ENCODE measurements around the gene GLE1. TPM values are rescaled to one million over a fixed set of nuclear protein-coding genes. Genes with fewer than 3 reads are reported as not detected.

Gene GLE1
- total and polyA plus RNA-seq, 2 donors (not counting 3 experiments of a cell fraction or from before 2014, with no cell fraction given): 13.0 to 22.6 TPM

GRCh38 chr9:128473104-128473503 lies 31.4 kb upstream of the GLE1 start:
- DNase-seq (ENCODE audit: low read depth, low spot score): no peak
- Histone ChIP-seq H3K4me3 (replicated peaks in 1 of 3; ENCODE audit: insufficient read depth in 1 of 3, low read depth in 1 of 3, low read length in 3 of 3) (no peak overlapping the region), H4K20me1 (replicated peaks; ENCODE audit: control insufficient read depth, extremely low read depth, insufficient read depth, low read length) (no peaks in the 10 kb centered on the region), H3K9me1 (replicated peaks; ENCODE audit: control insufficient read depth, extremely low read depth, insufficient read depth, low read length) (no peaks in the 10 kb centered on the region), H3K4me1 (ENCODE audit: control insufficient read depth, extremely low read depth, insufficient read depth, low read length) (no peaks in the 10 kb centered on the region), H3K9ac (replicated peaks; ENCODE audit: extremely low read depth, insufficient read depth, low read length) (no peak overlapping the region), H3K79me2 (ENCODE audit: control insufficient read depth, insufficient read depth, low read length) (no peaks in the 10 kb centered on the region), H3K27ac (ENCODE audit: insufficient read depth, low read depth, low read length) (no peak overlapping the region), H3K27me3 (ENCODE audit: control insufficient read depth in 2 of 2, insufficient read depth in 2 of 2, low read length in 2 of 2) (no peaks in the 10 kb centered on the region), H2AFZ (ENCODE audit: low read depth, low read length) (no peak overlapping the region), H3K4me2 (ENCODE audit: insufficient read depth, low read length) (no peak overlapping the region), H3K36me3 (ENCODE audit: control insufficient read depth in 2 of 2, extremely low read depth in 1 of 2, insufficient read depth in 2 of 2, low read length in 2 of 2) (peaks cover 0 to 3% of the 10 kb centered on the region in 2 experiments), H3K9me3 (replicated peaks; ENCODE audit: control insufficient read depth, insufficient read depth, low read length) (no peaks in the 10 kb centered on the region)
- no TSS peak for BruUV-seq (replicated peaks)
- dilution Hi-C loops (cut with MboI; ENCODE audit: extremely low pct_ligation_motif_present, low sequenced_read_pairs) (no loop called here), intact Hi-C loops (cut with micrococcal nuclease) (no loop called here)
- no peak for TF ChIP-seq POLR2AphosphoS5 (IDR thresholded peaks at IDR 0.05; ENCODE audit: insufficient read depth, low read depth, low read length)
- no peak for TF ChIP-seq MYC (IDR thresholded peaks at IDR 0.05; ENCODE audit: low read depth, low read length)
- no peak for TF ChIP-seq CTCF (IDR thresholded peaks at IDR 0.05; ENCODE audit: extremely low read depth in 1 of 2, insufficient read depth in 1 of 2, low read depth in 1 of 2, low read length in 2 of 2)
- no peak for TF ChIP-seq EZH2 (IDR thresholded peaks at IDR 0.05; ENCODE audit: borderline replicate concordance, low read depth, low read length, severe bottlenecking)
- TF ChIP-seq FOS (IDR thresholded peaks at IDR 0.05; ENCODE audit: borderline replicate concordance, insufficient read depth, low read length): no peak
- TF ChIP-seq JUN (IDR thresholded peaks at IDR 0.05; ENCODE audit: borderline replicate concordance, insufficient read depth, insufficient read length, low read depth): no peak
- no peak for TF ChIP-seq GATA2 (IDR thresholded peaks at IDR 0.05; ENCODE audit: insufficient read depth, insufficient read length, low read depth, low read length)
- no peak for TF ChIP-seq POLR2A (IDR thresholded peaks at IDR 0.05; ENCODE audit: low read depth, low read length)
- ChIA-PET CTCF (no interaction called here), POLR2A (no interaction called here)
- FAIRE-seq: no peak

Data from endothelial cell of umbilical vein (primary cell).